Right kidney (tissue), 1 donor: ENCODE measurements around the gene SLC11A1.

Experiments
- DNase-seq: peaks from one replicate; pipeline ENCODE4 v3.0.0-alpha.2; 2016

Gene SLC11A1

GRCh38 chr2:218394298-218395089 is 12.4 kb downstream of the SLC11A1 start:
- DNase-seq, result no peak

DNA sequence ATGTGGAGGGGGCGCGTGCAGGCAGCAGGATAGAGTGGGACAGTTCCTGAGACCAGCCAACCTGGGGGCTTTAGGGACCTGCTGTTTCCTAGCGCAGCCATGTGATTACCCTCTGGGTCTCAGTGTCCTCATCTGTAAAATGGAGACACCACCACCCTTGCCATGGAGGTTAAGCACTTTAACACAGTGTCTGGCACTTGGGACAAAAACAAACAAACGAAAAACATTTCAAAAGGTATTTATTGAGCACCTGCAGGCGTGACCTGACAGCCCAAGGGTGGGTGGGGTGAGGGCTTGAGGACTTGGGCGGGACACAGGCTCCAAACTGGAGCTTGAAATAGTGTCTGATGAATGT is 13.0 kb downstream of the SLC11A1 start:
- no peak for DNase-seq

GRCh38 chr2:218395456-218395825 is 13.4 kb downstream of the SLC11A1 start:
- peak; percentile 51 for DNase-seq

- DNase-seq, result peak; percentile 100
Measured at GRCh38 chr2:218395826-218396687, 14.0 kb downstream of the SLC11A1 start.

DNA sequence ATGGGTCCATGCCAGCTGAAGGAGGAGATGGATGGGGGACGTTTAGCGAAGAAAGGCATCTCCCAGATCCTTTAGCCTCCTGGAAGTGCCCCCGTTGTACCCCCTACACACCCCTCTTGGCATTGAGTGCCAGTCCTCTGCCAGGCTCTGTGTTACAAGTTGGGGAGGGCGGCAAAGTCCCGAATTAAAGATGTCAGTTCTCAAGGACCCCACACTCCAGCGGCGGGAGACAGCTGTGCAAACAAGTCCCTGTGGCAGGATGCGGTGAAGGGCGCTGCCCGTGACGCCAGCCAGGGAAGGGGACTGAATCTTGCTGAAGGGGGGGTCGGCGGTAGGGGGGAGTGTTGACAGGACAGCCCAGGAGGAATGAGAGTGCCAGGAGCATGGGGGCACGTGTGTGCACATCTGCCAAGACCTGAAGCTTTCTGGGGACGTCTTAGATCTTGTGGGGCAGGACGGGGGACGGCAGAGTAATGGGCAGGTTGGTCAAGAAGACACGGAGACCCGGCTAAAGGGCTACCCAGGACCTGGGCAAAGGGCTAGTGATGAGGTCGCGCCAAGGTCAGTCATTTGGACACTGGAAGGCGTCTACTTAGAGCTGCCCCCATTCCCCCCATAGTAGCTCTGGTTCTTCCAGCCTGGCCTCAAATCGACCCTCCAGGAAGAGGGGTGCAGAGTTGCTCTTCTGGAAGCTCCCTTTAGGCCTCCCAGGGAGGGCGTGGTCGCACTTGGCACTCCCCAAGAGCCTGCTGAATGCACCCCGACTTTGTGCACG is 14.8 kb downstream of the SLC11A1 start:
- DNase-seq, result peak; percentile 76

- peak; percentile 63 for DNase-seq
Measured at GRCh38 chr2:218397463-218397819, 15.4 kb downstream of the SLC11A1 start.

DNA sequence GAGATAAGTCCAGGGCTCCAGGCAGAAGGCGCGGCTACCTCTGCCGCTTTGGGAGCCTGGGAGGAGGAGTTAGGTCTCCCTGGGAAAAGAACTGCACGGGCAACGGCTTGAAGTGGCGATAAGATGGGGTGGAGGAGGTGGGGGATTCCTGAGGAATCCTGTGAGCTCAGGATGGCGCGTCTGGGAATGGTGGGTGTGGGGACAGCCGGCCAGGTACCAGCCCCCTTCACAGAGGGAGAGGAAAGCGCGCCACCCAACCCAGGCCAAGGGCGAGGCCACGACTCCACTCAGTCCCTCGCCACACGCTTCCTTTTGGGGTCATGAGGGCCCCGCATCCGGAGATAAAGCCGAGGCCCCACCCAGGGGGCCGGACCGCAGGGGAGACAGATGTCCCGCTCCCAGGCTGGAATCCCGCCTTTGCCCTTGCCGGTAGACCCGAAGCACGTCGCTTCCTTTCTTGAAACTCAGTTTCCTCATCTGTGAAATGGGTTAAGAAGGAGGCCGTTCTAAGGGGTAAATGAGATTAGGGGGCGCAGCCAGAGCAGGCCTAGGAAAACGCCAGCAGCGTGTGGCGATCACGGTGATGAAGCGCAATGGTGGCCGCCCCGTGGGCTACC is 15.9 kb downstream of the SLC11A1 start:
- DNase-seq, result peak; percentile 80

- peak; percentile 89 for DNase-seq
Measured at GRCh38 chr2:218398437-218399390, 16.6 kb downstream of the SLC11A1 start.

DNA sequence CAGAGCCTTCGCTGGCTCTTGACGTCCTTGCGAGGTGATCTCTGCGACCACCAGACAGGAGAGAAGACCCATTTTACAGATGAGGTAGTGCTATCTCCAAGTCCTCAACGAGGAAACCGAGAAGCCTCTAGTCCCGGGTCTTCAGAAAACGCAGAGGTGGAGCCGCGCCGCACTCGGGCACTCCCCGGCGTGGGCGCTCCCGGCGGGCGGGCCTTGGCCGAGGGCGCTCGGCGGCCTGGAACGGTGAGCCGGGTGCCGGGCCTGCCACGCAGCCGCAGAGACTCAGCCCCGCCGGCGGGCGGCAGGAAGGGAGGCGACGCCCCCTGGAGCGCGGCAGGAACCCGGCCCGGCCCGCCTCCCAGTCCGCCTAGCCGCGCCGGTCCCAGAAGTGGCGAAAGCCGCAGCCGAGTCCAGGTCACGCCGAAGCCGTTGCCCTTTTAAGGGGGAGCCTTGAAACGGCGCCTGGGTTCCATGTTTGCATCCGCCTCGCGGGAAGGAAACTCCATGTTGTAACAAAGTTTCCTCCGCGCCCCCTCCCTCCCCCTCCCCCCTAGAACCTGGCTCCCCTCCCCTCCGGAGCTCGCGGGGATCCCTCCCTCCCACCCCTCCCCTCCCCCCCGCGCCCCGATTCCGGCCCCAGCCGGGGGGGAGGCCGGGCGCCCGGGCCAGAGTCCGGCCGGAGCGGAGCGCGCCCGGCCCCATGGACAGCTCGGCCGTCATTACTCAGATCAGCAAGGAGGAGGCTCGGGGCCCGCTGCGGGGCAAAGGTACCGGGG is 17.5 kb downstream of the SLC11A1 start, which contains the start of gene CTDSP1:
Gene CTDSP1, plus strand, starts transcription at position 478 of the 776 bp plus-strand sequence. Its CDS starts 223 bp downstream, at position 701.
- DNase-seq, result peak; percentile 96

DNA sequence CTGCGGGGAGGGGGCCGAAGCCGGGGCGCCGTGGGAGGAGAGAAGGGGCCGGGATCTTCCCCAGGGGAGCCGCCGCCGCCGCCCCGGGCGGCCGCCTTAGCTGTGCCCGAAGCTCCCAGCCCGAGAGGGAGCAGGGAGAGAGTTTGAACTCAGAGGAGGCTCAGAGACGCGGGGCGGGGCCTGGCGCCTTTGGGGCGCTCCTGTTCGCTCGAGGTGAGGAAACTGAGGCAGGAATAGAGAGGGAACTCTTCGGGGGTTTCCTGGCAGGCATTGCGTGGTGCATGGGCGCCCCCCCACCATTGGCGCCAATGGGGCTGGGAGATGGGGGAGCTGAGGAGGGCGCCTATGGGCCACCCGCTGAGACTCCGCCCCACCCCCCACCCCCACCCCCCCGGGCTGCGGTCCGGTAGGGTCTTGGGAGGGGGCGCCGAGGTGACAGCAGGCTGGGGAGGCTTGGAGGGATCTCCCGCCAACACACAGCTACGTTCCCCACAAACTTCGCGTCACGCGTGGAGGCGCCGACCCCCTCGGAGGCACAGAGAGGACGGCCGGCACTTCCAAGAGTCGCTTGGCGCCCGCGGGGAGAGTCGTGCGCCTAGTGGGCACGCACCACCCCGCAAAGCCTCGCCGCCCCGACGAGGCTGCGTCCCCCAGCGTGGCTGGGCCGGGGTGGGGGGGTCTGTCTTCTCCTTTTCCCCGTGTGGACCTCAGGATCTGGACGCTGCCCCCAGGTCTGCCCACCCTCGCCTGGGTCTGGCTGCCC is 18.3 kb downstream of the SLC11A1 start:
- peak; percentile 76 for DNase-seq

- no peak for DNase-seq
Measured at GRCh38 chr2:218400930-218401881, 19.1 kb downstream of the SLC11A1 start.

DNA sequence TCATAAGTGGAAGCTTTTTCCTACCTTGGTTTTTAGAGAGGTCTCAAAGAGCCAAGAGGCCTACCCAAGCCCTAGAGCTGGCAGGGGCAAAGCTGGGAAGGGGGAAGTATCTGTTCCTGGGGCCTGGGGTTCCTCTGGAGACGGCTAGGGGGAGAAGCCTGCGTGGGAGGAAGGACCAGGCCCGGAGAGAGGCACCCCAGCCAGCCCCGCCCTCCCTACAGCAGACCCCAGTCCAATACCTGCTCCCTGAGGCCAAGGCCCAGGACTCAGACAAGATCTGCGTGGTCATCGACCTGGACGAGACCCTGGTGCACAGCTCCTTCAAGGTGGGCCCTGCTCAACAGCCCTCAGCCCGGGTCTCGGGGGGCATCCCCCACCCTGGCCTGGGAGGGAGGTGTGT is 19.8 kb downstream of the SLC11A1 start:
- no peak for DNase-seq

GRCh38 chr2:218402491-218402901 is 20.4 kb downstream of the SLC11A1 start:
- no peak for DNase-seq

GRCh38 chr2:218402911-218403411 is 20.9 kb downstream of the SLC11A1 start:
- DNase-seq, result no peak

- no peak for DNase-seq
Measured at GRCh38 chr2:218403810-218404209, 21.7 kb downstream of the SLC11A1 start.

- no peak for DNase-seq
Measured at GRCh38 chr2:218404351-218405085, 22.4 kb downstream of the SLC11A1 start.

- no peak for DNase-seq
Measured at GRCh38 chr2:218405086-218405745, 23.1 kb downstream of the SLC11A1 start.
